Stimulated activated CD8-positive, alpha-beta memory T cell treated with anti-CD3 and anti-CD28 coated beads, Interleukin-4, amount 100 ng/mL, for 1 hour (primary cell): ENCODE results near the gene TPO.

ENCODE experiments used
- DNase-seq, 2 donors: peaks; one replicate each; pipeline ENCODE4 v3.0.0-alpha.2; 2020; ENCODE audit warnings: low read depth in 2 of 2, low spot score in 1 of 2

Gene TPO

DNA sequence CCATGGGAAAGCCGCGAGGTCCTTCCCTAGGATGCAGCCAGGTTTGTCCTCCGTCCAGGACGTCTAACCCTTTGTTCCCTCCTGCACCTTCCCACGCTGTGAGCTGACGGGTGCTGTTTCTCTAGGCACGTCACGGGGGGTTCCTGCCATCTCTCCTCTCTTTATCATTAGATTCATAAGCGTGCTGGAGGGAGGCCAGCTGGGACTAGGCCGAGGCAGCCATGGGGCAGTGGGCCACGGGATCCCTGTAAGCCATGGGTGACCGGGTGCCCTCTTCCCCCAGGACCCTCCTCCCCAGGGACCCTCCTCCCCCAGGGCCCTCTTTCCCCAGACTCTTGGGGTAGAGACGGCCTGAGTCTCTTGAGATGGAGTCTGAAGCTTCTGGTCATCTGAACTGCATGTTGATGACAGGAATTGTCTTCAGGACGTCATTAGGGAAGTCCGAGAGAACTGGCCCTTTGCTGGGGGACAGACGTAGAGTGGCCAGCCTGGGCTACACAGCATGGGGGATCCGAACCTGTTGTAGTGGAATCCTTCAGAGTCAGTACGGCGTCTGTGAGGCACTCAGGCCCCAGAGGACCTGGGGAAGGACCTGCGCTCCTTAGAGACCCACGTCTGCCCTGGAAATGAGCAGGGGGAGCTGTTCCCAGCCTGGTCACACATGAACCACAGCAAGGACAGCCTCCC, 108.1 kb downstream of the TPO start:
- no peak for DNase-seq

DNA sequence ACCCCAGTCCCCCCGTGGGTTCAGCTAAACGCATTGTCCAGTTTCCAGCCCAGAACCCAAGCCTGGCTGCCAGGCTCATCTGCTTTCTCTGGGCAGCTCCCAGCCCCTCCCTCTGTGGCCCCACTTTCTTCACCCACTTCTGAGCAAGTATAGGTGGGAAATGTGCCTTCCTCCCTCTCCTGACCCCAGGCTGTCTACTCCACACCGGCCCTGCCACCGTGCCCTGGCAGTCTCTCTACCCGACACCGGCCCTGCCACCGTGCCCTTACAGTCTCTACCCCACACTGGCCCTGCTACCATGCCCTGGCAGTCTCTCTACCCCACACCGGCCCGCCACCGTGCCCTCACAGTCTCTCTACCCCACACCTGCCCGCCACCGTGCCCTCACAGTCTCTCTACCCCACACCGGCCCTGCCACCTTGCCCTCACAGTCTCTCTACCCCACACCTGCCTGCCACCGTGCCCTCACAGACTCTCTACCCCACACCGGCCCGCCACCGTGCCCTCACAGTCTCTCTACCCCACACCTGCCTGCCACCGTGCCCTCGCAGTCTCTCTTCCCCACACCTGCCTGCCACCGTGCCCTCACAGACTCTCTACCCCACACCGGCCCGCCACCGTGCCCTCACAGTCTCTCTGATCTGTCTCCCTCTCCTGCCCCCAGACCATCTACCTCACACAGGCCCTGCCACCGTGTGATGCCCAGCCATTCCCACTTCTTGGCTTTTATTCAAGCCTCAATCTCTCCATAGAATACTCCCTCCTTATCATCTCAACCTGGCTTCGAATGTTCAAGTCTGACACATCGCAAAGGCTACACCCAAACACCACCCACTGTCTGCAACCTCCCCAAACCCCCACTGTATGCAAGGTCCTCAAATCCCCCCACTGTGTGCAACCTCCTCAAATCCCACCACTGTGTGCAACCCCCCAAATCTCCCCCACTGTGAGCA, 108.9 kb downstream of the TPO start:
- DNase-seq = no peak

DNA sequence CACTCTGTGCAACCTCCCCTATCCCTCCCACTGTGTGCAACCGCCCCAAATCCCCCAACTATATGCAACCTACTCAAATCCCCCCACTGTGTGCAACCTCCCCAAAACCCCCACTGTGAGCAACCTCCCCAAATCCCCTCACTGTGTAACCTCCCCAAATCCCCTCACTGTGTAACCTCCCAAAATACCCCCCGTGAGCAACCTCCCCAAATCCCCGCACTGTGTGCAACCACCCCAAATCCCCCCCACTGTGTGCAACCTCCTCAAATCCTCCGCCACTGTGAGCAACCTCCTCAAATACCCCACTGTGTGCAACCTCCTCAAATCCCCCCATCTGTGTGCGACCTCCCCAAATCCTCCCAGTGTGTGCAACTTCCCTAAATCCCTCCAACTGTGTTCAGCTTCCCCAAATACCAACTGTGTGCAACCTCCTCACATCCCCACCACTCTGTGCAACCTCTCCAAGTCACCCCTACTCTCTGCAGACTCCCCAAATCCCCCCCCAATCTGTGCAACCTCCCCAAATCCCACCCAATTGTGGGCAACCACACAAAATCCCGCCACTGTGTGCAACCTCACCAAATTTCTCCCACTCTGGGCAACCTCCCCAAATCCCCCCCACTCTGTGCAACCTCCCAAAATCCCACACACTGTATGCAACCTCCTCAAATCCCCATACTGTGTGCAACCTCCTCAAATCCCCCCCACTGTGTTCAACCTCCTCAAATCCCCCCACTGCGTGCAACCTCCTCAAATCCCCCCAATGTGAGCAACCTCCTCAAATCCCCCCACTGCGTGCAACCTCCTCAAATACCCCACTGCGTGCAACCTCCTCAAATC, 114.1 kb downstream of the TPO start:
- no peak for DNase-seq

DNA sequence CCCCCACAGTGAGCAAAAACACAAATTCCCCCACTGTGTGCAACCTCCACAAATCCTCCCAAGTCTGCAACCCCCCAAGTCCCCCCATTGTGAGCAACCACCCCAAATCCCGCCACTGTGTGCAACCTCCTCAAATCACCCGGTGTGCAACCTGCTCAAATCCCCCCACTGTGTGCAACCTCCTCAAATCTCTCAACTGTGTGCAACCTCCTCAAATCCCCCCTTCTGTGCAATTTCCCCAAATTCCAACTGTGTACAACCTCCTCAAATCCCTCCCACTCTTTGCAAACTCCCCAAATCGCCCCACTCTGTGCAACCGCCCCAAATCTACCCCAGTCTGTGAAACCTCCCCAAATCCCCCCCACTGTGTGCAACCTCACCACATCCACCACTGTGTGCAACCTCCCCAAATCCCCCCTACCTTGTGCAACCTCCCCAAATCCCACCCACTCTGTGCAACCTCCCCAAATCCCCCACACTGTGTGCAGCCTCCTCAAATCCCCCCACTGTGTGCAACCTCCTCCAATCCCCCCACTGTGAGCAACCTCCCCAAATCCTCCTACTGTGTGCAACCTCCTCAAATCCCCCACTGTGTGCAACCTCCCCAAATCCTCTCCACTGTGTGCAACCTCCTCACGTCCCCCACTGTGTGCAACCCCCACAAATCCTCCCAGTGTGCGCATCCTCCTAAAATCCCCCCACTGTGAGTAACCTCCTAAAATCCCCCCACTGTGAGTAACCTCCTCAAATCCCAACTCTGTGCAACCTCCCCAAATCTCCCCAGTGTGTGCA, 115.2 kb downstream of the TPO start:
- no peak for DNase-seq

DNA sequence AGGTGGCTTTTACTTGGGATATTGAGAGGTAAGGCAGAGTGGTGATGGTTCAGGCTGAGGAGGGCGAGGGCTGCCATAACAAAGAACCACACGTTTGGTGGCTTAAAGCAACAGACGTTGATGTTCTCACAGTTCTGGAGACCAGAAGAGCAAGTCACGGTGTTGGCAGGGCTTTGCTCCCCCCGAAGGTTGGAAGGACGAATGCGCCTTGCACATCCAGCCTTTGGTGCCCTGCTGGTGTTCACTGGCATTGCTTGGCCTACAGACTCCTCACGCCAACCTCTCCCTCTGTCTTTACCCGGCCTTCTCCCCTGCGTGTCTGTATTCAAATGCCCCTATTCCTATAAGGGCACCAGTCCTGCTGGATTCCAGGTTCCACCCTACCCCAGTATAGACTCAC, 125.4 kb downstream of the TPO start:
- DNase-seq = no peak

DNA sequence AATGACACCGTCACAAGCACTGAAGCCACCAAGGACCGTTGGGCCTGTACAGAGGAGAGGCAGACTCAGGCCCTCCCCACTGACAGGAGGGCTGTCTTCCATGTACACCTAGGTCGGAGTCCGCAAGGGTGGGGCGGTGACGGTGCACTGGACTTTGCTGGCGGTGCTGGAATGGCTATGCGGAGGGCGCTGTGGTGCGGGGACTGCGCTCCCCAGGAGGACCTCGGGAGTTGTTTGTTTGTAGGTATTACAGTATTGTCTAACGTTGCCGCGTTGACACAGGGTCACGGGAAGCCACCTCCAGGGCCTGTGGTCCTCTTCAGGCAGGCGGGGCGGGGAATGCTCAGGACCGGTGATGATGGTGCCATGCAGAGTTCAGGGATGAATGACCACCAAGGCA, 126.2 kb downstream of the TPO start:
- no peak for DNase-seq

DNA sequence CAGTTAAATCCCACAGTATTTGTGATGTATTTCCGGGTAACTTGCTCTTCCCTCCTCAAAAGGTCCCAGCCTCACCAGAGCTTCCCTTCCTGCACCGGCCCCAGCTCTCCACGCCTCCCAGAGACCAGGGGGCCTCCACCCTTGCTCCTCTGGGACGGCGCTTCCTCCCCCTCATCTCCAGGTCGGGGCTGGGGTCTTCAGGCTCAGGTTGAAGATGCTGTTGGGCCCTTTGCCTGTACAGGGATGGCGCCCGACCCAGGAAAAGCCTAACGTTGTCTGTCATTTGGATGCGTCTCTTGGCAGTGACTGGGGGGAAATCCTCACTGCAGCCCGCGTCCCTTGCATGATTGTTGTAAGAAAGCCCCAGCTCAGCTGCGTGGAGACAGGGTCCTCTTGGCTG, 126.7 kb downstream of the TPO start:
- DNase-seq = no peak

DNA sequence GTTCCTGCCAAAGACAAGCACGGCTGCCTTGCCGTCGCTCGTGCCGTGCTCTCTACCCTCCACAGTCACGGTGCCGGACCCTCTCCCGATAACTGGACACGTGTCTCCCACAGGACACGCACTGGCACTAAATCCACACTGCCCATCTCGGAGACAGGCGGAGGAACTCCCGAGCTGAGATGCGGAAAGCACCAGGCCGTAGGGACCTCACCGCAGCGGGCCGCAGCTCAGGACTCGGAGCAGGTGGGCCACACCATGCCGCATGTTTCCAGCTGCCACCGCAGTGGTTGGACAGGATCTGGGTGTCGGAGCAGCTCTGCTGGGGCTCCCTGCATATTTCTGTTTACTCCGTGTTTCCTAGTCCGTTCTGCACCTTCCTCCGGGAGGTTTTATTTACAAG, 127.2 kb downstream of the TPO start:
- DNase-seq = no peak

DNA sequence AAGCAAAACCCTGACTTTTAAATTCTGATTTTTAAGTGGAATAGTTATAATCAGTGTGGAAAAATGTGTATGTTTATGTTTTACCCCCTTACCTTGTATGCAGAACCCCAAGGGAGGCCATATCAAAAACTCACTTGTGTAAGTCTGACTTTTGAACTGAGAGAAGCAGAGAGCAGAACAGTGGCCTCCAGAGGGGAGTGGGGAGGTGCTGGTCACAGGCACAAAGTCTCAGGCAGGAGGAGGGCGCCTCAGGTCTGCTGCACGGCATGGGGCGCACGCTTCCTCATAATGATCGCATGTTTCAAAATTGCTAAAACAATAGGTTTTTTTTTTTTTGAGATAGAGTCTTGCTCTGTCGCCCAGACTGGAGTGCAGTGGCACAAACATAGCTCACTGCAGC, 127.8 kb downstream of the TPO start:
- no peak for DNase-seq

DNA sequence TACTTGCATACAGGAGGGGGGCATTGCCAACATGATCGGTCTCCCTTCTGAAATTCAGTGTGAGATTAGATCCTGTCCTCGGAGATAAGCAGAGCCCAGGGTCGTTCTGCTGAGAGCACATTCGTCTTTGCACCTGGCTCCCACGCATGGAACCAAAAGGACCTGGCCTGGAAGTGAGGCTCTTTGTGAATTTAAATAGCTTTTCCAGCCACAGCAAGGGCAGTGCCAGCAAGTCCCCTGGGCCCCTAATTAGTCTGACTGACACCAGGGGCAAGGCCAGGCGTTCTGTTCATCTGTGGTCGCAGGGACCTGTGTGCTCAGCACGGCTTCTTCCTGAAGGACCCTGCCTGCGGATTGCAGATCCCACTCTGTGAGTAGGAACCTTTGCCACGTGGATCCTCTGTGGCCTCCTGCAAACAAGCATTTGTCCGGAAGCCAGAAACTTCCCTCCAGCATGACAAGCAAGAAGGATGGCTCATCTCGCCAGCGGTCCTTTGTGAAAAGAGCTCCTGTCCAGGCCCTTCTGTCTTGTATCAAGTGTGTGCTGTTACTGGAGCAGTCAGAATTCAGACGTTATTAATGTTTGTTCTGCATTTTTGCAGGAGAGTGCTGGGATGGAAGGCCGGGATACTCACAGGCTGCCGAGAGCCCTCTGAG, 128.7 kb downstream of the TPO start:
- no peak for DNase-seq

DNA sequence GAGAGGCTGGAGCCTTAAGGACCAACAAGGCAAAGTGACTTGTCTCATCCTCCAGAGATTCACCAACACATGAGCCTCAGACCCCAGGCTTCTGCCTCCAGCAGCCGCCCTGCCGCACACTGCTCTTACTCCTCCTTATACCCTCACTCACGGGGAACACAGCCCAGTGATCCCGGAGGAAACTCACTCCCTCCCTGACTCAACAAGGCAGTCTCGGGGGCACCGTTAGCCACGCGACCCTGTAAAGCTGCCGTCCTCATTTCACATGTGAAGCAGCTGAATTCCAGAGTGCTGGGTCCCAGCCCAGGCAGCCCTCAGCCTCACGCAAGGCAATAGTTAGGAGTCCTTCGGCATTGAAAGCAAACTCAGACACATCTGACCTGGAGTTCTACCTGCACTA, 129.7 kb downstream of the TPO start:
- no peak for DNase-seq

DNA sequence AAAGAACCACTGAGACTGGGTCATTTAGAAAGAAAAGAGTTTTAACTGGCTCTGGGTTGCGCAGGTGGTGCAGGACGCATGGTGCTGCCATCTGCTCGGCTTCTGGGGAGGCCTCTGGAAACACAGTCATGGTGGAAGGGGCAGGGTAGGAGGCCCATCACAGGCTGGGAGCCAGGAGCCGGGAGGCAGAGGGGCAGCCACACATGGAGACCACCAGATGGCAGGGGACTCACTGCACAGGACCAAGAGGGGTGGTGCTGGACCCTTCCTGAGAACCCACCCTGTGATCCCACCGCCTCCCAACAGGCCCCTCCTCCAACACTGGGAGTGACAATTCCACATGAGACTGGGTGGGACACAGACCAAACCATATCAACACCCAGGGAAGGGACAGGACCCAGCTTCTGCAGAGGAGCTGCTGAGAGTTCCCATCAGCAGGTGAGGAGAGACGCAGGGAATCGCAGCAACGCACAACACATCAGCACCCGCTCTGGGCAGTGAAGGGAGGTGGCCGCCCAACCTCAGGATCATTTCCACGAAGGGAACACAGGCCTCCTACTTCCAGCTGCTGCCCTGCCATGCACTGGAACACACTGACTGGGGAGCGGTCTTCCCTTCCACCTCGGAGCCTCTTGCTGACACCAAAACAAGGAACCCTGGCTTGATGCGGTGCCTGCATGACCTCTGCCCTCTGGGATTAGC, 130.7 kb downstream of the TPO start:
- no peak for DNase-seq

DNA sequence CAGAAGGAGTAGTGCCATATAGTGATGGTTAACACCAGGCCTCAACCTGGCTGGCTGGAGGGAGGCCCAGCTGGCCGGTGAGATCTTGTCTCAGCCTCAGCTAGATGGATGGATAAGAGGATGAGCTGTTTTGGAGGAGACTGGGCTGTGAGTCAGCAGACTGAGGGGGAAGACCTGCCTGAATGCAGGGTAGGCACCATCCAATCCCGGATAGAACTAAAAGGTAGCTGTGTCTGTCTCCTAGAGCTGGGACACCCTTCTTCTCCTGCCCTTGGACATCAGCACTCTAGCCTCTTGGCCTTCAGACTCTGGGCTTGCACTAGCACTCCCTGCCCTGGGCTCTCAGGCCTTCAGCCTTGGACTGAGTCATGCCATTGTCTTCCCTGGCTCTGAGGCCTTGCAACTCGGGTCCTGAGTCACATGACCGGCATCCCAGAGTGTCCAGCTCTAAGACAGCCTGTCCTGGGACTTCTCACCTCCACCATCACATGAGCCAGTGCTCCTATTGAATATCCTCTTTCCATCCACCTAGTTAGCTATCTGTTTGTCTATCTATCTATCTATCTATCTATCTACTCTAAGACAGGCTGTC, 131.3 kb downstream of the TPO start:
- DNase-seq = no peak

DNA sequence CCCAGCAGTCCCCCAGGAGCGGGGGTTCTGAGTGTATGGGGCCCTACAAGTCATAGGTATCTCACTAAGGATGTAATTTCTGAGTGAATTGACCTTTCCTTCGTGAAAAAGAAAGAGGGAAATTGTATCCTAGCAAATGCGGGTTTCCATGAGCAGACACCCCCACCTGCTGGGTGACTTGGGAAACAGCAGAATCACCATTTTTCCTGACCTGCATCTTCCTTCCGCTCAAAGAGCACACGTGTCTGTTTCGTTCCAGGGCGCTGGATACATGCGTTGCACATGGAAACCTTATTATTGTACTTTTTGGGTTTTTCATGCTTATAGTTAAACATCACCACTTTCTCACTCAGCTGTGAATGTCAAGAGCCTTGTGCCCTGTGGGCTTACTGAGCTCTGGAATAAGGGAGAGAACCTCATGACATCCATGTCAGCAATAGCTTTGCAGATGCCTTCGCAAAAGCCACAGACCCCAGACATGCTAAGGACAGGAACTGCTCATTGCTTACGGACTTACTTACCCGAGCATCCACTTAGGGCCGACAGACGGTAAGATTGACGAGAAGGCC, 132.8 kb downstream of the TPO start:
- no peak for DNase-seq

DNA sequence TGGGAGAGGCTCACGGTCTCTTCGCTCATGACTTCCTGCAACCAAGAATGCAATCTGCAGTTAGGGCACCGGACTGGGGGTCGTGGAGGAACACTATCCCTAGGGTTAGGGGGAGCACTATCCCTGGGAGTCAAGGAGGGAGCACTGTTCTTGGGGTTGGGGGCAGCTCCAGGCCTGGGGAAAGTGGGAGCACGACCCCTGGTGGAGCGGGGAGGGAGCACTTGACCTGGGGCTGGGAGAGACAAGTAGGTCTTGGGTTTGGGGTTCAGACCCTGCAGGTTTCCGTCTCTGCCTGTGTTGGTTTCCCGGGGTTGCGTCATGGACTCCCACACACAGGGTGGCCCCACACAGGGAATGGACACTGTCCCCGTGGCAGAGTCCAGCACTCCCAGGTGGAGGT, 133.6 kb downstream of the TPO start:
- no peak for DNase-seq

DNA sequence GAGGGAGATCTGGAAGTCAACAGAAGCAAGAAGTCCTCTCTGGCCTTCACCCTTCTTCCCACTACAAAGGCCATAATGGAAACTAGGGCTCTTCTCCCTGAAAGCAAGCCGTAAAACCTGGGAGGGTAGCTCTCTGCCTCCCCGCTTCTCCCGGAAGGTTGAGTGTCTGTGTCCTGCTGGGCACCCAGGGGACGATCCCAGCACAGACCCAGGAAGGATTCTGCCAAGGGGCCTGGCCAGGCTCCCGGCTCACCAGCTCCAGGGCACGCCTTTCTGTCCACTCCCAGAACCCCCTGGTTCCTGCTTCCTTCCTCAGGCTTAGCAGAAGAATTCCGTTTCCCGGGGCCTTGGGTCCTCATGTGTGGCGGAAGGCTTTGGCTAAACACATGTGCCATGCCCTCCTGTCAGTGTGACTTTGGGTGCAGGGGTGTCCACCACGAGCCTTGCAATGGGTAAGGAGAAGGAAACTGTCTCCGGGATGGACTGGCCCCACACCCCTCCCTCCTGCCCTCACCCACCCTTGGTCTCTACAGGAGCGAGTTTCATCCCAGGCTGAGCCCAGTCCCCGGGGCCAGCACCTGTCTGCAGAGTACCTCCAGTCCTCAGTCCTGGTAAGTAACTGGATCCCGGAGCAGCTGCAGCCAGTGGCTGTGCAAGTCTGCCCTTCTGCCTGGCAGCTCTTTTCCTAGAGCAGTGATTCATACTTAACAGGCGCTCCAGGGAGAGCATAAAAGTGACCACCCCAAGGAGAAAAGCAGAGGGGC, 135.8 kb downstream of the TPO start:
- DNase-seq = no peak

DNA sequence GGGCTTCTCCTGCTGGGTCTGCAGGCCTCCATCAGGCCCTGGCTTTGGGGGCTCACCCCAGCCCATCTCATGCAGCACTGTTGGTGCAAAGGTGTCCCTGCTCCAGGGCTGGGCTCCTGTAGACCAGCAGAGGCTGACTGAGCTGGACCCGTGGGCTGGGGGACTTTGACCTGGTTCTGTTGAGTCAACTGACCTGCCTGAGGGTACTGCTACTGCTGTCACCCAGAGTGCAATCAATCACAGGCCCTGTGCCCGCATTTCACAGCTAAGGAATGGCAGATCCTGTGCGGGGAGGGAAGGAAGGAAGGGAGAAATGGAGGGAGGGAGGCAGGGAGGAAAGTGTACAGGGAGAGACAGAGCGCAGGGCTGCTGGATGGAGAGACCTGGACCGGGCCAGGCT, 136.8 kb downstream of the TPO start:
- no peak for DNase-seq

DNA sequence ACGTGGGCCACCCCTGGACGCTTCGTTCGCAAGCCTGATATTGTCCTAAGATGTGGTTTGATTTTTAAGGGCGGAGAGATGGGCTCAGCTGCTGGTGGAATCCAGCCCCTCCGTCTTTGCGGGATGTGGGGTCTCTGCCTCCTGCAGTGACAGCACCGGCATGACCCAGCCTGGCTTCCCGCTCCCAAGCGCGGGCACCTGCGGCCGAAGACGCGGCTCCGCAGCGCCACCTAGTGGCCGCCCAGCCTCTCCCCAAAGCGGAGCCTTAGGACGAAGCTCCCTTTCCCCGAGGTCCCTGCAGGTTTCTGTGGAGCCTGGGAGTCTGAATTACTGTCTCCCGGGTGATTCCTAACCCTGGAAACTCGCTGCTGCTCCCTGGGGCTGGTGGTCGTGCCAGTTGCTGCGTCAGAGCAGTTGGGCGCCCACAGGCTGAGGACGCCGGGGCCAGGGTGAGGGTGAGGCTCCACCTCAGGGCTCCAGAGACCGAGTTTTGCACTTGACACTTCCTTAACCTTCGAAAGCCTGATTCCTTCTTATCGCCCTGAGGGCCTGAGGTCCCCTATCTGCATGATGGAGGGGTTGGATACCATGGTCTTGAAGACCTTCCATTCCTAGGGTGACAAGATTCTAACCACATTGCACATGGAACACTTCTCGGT, 137.5 kb downstream of the TPO start:
- peak; percentile 25 to 42 for DNase-seq
